ENCODE results near the gene PIP5K1B.

PIP5K1B gene

DNA sequence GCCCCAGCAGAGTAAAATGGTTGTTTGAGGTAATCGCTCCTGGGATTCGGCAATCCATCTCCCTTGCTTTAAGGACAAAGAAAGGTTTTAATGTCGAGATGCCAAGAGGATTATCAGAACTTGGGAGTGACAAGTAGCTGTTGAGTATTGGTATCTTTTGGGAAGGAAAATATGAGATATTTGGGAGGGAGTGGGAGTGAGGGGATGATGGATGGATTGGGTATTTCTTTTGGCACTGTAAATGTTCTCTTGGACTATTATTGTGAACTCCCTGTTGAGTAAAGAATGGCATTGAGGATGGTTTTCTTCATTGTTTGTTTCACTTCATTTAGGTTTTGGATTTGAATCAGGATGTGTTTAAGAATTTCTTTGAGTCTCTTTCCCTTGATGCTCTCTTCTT lies 86.1 kb downstream of the PIP5K1B start:
- in situ Hi-C loops (cut with HindIII; ENCODE audit: low pct_ligation_motif_present, low pct_unique_long_range_greater_than_20kb, low sequenced_read_pairs), result no loop called here
- no peak for DNase-seq

DNA sequence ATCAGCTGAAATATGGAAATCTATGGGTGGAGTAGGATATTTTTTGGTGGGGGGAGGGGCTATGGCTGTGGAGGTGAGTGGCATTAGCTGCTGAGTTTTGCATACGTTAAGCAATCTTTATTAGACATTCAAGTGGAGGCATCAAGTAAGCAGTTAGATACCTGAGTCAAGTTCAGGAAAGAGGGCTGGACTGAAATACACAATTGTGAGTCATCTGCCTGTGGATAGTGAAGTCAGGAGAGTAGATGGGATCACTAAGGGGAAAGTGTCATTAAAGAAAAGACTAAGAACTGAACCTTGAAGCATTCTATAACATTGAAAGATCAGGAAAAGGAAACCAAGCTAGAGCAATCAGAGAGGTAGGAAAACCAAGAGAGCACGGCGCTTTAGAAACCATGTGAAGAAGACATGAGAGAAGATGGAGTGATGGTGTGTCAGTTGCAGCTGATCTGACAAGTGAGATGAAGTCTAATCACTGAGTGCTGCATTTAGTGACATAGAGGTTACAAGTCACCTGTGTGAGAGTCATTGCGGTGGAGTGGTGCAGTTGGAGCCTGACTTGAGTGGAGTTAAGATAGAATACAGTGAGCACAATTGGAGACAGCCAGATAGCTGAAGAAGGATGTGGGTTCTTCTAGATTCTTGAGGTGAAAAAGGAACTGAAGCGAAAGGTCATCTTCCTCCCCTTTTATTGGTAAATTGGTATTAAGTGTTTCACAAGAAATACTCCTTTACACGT lies 88.7 kb downstream of the PIP5K1B start:
- DNase-seq, result no peak
- in situ Hi-C loops (cut with HindIII; ENCODE audit: low pct_ligation_motif_present, low pct_unique_long_range_greater_than_20kb, low sequenced_read_pairs), result no loop called here

DNA sequence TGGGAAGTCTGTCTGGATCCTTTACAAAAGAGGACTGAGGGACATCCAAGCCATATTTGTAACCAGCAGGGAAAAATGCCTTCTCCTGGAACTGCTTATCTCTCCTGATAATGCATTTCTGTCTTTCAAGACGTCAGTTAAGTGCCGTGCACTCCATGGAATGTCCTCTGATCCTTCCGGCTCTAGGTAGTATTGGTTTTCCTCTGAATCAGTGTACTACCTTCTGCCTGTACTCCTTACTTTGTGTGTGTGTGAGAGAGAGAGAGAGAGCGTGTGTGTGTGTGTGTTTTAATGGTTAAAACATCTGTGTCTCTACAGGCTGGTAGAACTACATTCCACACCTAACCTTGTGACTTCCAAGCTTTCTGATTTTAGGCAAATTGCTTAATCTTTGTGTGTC lies 89.9 kb downstream of the PIP5K1B start:
- in situ Hi-C loops (cut with HindIII; ENCODE audit: low pct_ligation_motif_present, low pct_unique_long_range_greater_than_20kb, low sequenced_read_pairs), result no loop called here
- no peak for DNase-seq

DNA sequence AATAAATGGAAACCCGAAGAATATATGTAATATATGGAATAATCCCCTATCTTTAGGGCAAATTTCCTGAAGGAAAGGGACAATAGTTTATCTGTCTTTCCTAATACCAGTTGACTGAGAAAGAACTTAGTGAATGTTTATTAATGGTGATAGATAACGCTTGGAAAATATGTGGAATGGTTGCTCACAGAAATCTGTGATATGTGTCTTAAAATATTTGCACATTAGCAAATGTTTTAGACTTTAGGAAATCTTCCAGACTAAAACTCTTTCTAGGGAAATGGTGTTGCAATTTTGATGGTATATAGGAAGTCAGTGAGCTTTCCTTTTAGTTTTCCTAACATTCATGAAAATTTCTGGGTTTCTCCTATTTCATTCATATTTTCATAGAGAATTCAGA lies 90.4 kb downstream of the PIP5K1B start:
- no peak for DNase-seq
- in situ Hi-C loops (cut with HindIII; ENCODE audit: low pct_ligation_motif_present, low pct_unique_long_range_greater_than_20kb, low sequenced_read_pairs), result no loop called here

DNA sequence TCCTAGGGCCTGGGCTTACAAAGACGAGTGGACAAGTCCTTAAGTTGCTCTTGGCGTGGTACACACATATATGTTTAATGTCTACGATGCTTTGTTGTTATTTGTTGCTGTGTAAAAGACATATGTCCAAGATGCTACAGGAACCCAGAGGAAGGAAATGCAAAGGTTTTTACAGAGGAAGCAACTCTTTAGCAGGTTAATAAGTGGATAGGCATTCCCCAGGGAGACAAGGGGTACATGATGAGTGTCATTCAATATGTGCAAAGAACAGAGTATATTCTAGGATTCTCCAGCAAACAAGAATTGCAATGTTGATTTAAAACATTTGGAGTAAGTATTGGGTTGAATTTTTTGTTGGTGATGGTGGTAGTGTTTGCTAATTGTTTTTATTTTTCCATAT lies 92.1 kb downstream of the PIP5K1B start:
- in situ Hi-C loops (cut with HindIII; ENCODE audit: low pct_ligation_motif_present, low pct_unique_long_range_greater_than_20kb, low sequenced_read_pairs), result no loop called here

DNA sequence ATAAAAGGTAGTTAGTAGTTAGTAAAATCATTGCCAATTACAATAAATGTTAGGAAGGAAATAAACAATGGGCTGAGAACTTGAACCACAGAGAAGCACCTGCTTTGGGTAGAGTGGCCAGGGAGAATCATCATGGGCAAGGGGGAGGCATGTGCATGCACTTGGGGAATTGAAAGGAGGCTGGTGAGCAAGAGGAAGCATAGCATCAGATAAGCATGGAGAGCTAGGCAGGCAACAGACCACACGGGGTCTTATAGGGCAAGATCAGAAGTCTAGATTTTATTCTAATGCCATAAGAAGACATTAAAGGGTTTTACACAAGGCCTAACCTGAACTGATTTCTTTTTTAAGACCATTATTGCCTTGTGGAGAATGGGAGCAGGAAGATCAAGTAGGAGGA lies 93.4 kb downstream of the PIP5K1B start:
- in situ Hi-C loops (cut with HindIII; ENCODE audit: low pct_ligation_motif_present, low pct_unique_long_range_greater_than_20kb, low sequenced_read_pairs), result no loop called here
- DNase-seq, result no peak

More for the DNA sequence above, 92.1 kb downstream of the PIP5K1B start:
- DNase-seq, result no peak

DNA sequence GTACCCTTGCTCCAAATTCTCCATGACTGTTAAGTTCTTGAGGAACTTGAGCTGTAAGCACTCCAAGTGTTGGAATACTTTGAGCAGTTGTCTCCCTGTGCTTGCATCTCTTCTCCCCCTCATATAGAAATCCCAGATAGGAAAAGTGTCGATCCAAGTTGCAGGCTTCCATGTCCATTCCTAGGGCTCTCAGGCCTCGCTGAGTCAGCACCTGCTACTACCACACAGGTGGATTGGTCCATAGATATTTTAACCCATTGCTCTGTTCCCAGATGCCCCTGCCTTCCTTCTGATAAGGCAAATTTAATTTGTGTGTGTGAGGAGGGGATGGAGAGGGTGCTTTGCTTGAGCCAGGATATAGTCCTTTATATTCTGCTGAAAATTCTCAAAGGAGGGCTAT lies 95.8 kb downstream of the PIP5K1B start:
- DNase-seq, result no peak
- in situ Hi-C loops (cut with HindIII; ENCODE audit: low pct_ligation_motif_present, low pct_unique_long_range_greater_than_20kb, low sequenced_read_pairs), result no loop called here

DNA sequence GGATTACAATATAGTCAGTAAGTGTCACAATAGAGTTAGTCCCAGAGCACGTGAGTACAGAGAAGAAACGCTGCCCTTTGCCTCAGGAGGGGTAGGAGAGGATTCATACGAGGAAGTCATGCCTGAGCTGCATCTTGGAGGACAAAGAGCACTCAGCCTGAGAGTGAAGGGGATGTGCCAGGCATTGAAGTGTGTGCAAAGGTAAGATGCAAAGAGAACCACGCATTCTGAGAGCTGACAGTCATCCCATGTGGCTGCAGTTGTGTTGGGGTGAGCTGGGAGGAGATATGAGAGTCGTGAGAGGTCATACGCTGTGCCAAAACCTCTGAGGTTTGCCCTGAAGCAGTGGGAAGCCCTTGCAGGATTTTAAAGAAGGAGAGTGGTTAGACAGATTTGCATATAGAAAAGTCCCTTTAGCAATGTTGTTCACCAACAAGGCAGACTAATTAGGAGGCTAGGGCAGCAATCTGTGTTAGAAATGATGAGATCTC lies 97.5 kb downstream of the PIP5K1B start:
- in situ Hi-C loops (cut with HindIII; ENCODE audit: low pct_ligation_motif_present, low pct_unique_long_range_greater_than_20kb, low sequenced_read_pairs), result no loop called here
- DNase-seq, result no peak

DNA sequence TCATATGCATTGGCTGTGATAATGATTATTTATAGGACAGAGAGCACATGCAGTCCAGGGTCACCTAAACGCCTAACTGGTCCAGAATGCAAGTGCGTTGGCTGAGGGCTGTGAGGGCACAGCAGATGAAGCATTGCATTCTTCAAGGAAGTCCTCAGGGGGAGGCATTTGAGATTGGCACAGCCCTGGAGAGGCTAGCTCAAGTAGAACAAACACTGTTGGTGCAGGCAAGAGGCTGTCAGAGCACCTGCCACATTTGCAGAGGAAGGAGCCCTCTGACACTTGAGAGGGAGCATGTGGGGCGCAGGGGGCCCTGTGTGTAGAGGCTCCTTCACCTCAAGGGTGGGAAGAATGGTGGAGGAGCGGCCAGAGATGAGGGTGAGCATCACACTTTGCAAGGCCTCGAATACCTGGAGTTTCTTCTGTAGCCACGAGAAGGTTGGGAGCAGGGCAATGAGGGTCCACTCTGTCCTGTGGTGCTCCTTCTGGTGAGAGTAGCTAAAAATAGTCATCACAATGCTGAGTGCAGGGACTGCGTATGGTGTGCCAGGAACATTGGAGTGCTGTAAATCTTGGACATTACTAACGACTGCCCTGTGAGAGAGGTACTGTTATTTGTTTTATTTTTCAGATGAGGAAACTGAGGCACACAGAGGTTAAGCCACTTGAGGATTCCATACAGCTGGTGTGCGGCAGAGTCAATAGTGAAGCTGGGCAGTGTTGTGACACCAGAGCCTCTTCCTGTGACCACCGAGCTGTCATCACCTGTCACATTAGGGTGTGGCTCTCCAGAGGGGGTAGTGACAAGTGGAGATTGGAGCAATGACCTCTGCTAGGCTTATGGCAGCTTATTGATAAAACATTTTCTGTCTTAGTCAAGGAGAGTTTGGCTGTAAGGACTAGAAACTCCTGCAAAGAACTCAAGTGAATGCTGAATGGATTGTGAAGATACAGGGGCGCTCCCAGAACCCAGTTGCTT lies 100.2 kb downstream of the PIP5K1B start:
- in situ Hi-C loops (cut with HindIII; ENCODE audit: low pct_ligation_motif_present, low pct_unique_long_range_greater_than_20kb, low sequenced_read_pairs), result no loop called here
- no peak for DNase-seq

DNA sequence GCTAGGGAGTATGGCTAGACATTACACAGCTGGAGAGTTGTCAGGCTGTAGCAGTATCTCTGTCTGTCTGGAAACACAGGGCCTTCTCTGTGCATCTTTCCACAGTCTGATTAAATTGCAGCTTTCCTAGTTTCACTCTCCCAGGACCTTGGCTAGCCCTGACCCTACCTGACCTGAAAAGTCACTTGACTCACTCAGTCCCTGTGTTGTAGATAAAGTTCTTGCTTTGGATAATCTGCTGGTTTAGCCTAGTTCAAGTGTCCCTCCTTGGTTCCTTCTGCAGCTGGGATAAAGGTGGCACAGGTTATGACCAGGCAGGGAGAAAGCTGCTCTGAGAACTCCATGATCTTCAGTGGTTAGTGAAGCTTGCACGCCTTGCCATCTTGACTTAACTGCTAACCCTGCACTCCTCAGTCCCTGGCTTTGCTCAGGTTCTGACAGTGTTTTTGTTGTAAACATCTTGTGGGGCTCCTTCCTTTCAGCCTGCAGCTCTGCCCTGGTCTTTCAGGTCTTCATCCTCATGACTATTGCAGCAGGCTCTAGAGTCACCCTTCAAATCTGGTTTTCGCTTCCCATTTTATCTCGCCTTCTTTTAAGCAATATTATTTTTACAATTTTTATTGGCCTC lies 101.0 kb downstream of the PIP5K1B start:
- no peak for DNase-seq
- in situ Hi-C loops (cut with HindIII; ENCODE audit: low pct_ligation_motif_present, low pct_unique_long_range_greater_than_20kb, low sequenced_read_pairs), result no loop called here

DNA sequence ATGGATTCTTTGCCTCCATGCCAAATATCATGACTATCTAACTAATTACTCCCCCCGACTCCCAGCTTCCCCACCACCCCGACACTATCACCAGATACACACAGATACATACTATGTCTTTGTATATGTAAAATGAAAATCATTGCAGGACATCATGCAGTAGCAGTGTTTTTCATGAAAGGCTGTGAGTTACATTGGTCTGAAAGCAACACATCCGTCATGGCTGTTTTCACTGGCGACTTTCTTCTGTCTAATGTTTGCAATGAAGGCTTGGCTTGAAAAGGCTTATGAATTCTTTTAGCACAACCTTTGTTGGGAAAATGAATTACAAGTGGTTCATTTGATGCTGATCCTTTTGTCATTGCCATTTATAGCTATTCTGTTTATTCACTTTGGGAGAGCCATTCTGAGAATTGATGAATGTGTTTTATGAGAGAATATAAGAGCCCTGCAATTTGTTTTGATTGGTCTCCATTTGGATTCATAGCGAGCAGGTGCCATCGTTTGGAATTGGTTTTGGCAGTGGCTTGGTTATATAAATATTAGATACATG lies 103.4 kb downstream of the PIP5K1B start:
- DNase-seq, result no peak
- in situ Hi-C loops (cut with HindIII; ENCODE audit: low pct_ligation_motif_present, low pct_unique_long_range_greater_than_20kb, low sequenced_read_pairs), result no loop called here

DNA sequence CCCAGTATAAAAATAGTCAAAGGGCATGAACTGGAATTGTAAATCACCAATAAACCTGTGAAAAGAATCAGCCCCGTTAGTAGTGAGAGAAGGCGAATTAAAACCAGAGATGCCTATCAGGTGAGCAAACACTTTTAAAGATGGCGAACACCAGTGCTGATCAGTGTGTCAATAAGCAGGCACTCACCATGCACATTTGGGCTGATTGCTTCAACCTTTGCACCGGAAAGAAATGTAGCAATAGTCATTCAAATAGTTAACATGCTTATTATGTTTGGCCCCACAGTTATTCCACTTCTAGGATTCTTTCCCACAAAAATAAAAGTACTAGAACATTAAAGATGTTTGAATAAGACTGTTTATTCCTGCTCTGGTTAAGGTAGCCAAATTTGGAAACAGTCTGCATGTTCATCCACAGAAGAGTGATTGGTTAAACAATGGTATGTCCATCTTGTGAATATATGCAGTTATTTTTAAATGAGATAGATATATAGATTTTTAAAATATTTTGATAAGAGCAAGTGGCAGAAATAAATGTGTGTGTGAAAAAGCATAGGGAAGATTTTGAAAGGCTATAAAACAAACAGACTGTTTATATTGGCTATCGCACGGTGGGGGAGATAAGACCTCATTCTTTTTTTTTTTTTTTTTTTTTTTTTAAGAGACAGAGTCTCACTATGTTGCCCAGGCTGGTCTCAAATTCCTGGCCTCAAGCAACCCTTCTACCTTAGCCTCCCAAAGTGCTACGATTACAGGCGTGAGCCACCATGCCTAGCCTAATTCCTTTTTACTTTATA lies 112.2 kb downstream of the PIP5K1B start:
- in situ Hi-C loops (cut with HindIII; ENCODE audit: low pct_ligation_motif_present, low pct_unique_long_range_greater_than_20kb, low sequenced_read_pairs), result no loop called here
- no peak for DNase-seq

DNA sequence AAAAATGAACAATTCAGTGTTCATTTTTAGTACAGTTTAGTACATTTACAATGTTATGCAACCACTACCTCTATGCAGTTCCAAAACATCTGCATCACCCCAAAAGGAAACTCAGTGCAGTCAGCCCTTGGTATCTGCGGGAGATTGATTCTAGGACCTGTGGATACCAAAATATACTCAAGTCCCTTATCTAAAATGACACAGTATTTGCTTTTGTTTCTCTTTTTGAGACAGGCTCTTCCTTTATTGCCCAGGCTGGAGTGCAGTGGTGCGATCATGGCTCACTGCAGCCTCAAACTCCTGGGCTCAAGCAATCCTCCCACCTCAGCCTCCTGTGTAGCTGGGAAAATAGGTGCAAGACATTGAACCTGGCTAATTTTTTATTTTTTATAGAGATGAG lies 114.0 kb downstream of the PIP5K1B start:
- no peak for DNase-seq
- in situ Hi-C loops (cut with HindIII; ENCODE audit: low pct_ligation_motif_present, low pct_unique_long_range_greater_than_20kb, low sequenced_read_pairs), result no loop called here

DNA sequence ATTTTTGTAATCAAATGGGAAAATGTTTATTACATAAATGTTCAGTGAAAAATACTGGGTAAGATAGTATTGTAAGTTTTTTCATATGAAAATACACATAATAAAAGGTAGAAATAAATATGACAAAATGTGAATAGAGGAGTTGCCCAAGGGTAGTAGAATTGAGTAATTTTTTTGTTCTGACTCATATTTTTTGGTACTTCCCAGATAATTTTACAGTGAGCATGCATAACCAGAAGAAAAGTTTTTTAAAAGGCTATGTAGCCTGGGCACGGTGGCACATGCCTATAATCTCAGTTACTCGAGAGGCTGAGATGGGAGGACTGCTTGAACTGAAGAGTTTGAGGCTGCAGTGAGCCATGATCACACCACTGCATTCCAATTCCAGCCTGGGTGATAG lies 116.9 kb downstream of the PIP5K1B start:
- in situ Hi-C loops (cut with HindIII; ENCODE audit: low pct_ligation_motif_present, low pct_unique_long_range_greater_than_20kb, low sequenced_read_pairs), result no loop called here
- no peak for DNase-seq

DNA sequence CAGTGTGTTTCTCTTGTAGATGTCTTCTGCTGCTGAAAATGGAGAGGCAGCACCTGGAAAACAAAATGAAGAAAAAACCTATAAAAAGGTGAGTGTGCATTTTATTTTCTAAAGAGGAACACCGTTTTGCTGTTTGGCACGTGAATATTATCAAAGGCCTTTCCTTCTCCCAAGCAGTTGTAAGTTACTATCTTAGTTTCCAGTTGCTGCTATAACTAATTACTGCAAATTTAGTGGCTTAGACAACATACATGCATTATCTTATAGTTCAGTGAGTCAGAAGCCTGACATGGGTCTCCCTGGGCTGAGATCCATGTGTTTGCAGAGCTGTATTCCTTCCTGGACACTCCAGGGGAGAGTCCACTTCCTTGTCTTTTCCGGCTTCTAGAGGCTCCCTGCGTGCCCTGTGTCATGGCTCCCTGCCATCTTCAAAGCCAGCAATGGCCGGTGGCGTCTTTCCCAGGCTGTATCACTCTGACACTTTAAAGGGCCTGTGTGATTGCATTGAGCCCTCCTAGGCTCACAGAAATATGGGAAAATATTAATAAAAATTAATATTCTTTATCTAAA lies 117.6 kb downstream of the PIP5K1B start:
- in situ Hi-C loops (cut with HindIII; ENCODE audit: low pct_ligation_motif_present, low pct_unique_long_range_greater_than_20kb, low sequenced_read_pairs), result no loop called here
- no peak for DNase-seq

DNA sequence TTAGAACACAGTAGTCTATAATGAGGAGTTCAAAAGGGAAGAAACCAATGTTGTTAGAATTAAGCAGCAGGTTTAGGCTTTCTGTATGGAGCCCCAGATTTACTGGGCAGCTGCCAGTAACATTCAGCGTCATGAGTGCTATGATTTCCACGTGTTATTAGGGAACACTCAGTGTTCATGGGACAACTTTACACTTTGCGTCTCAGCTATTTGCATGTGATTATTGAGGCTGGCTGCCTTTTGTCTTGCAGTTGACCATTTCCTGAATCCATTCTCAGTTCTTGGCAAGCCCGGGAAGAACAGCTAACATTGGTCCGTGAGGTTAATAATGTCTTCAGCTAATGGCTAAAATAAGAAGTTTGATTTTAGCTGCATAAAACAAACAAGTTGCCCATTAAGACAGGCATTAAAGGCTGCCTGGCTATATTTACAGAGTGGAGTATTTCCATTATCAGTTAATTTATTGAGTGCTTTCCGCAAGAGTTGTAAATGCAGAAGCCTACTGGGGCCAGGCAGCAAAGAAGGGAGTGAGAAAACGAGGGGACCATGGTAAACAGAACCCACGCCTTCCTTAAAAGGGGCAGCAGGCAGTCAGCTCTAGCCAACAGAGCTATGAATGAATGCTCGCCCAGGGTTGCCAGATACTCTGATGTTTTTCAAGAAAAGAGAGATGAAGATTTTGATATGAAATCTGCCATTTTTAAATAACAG lies 120.9 kb downstream of the PIP5K1B start:
- no peak for DNase-seq
- in situ Hi-C loops (cut with HindIII; ENCODE audit: low pct_ligation_motif_present, low pct_unique_long_range_greater_than_20kb, low sequenced_read_pairs), result no loop called here

Measured in ACHN (cell line).